ENCODE results near the gene WDR70.
A peak's percentile ranks its signal among the peaks of the same experiment; 100 is the strongest.

Gene WDR70

DNA sequence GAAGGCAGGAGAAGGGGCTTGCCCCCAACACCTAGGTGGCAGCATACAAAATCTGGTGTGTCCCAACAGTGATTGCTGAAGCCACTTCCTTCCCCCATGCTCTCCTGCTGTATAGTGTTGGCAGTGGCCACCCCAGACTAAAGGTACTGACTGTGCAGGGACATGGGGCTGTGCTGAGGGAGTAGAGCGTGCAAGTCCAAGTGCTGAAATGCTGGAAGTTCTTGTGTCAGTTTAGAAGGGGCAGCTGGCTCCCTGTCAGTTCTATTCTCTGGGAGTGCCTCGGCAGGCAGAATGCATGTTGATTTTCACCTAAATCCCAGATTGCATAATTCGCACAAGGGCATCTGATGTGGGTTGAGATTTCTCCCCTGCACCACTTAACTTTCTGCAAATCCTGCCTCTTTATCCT lies 392.1 kb downstream of the WDR70 start:
- no peak for TF ChIP-seq ZC3H10 (CRISPR knock-in tag; IDR thresholded peaks at IDR 0.05)
- TF ChIP-seq ZNF70 (CRISPR knock-in tag; IDR thresholded peaks at IDR 0.05), result no peak
- TF ChIP-seq, protein P1, sequence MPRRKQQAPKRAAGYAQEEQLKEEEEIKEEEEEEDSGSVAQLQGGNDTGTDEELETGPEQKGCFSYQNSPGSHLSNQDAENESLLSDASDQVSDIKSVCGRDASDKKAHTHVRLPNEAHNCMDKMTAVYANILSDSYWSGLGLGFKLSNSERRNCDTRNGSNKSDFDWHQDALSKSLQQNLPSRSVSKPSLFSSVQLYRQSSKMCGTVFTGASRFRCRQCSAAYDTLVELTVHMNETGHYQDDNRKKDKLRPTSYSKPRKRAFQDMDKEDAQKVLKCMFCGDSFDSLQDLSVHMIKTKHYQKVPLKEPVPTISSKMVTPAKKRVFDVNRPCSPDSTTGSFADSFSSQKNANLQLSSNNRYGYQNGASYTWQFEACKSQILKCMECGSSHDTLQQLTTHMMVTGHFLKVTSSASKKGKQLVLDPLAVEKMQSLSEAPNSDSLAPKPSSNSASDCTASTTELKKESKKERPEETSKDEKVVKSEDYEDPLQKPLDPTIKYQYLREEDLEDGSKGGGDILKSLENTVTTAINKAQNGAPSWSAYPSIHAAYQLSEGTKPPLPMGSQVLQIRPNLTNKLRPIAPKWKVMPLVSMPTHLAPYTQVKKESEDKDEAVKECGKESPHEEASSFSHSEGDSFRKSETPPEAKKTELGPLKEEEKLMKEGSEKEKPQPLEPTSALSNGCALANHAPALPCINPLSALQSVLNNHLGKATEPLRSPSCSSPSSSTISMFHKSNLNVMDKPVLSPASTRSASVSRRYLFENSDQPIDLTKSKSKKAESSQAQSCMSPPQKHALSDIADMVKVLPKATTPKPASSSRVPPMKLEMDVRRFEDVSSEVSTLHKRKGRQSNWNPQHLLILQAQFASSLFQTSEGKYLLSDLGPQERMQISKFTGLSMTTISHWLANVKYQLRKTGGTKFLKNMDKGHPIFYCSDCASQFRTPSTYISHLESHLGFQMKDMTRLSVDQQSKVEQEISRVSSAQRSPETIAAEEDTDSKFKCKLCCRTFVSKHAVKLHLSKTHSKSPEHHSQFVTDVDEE (CRISPR knock-in tag; IDR thresholded peaks at IDR 0.05), result no peak
- TF ChIP-seq RARB (CRISPR knock-in tag; IDR thresholded peaks at IDR 0.05), result no peak
- no peak for TF ChIP-seq OSR1 (CRISPR knock-in tag; IDR thresholded peaks at IDR 0.05)
- TF ChIP-seq CSRNP3 (CRISPR knock-in tag; IDR thresholded peaks at IDR 0.05), result no peak
- TF ChIP-seq TOX (CRISPR knock-in tag; IDR thresholded peaks at IDR 0.05; ENCODE audit: borderline replicate concordance), result no peak
- no peak for TF ChIP-seq BACH2 (CRISPR knock-in tag; IDR thresholded peaks at IDR 0.05; ENCODE audit: borderline replicate concordance)
- TF ChIP-seq ARNTL (CRISPR knock-in tag; IDR thresholded peaks at IDR 0.05; ENCODE audit: borderline replicate concordance, low read depth), result no peak
- no peak for TF ChIP-seq ZFP30 (CRISPR knock-in tag; IDR thresholded peaks at IDR 0.05)
- TF ChIP-seq ZFP3 (CRISPR knock-in tag; IDR thresholded peaks at IDR 0.05), result no peak
- TF ChIP-seq, protein P2, sequence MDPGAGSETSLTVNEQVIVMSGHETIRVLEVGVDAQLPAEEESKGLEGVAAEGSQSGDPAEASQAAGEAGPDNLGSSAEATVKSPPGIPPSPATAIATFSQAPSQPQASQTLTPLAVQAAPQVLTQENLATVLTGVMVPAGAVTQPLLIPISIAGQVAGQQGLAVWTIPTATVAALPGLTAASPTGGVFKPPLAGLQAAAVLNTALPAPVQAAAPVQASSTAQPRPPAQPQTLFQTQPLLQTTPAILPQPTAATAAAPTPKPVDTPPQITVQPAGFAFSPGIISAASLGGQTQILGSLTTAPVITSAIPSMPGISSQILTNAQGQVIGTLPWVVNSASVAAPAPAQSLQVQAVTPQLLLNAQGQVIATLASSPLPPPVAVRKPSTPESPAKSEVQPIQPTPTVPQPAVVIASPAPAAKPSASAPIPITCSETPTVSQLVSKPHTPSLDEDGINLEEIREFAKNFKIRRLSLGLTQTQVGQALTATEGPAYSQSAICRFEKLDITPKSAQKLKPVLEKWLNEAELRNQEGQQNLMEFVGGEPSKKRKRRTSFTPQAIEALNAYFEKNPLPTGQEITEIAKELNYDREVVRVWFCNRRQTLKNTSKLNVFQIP (CRISPR knock-in tag; IDR thresholded peaks at IDR 0.05; ENCODE audit: borderline replicate concordance, low read depth), result no peak
- TF ChIP-seq TCF4 (CRISPR knock-in tag; IDR thresholded peaks at IDR 0.05; ENCODE audit: borderline replicate concordance), result no peak
- no peak for TF ChIP-seq ESRRG (CRISPR knock-in tag; IDR thresholded peaks at IDR 0.05)
- no peak for TF ChIP-seq PPARA (CRISPR knock-in tag; IDR thresholded peaks at IDR 0.05; ENCODE audit: borderline replicate concordance)
- no peak for TF ChIP-seq ZNF565 (CRISPR knock-in tag; conservative IDR thresholded peaks at IDR 0.05; ENCODE audit: low read depth)
- ATAC-seq, result peak; percentile 70

DNA sequence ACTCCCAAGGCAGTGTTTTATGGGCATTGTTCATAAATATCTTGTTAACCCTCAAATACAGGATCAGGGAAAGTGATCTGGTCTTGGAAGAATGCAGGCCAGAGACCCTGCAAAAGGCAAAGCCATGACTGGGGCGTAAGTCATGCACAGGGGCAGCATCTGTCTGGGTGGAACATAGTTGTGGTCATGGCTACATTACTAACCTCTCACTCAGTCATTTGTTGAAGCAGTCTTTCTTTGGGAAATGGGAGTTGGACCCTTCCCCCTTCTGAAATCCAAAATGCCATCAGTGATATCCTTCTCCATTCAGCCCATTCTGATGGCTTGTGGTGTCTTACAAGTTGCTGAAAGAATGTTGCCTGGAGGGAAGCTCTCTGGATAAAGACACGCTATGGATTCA lies 392.6 kb downstream of the WDR70 start:
- TF ChIP-seq TCF4 (CRISPR knock-in tag; IDR thresholded peaks at IDR 0.05; ENCODE audit: borderline replicate concordance) (no peak), ISL1 (CRISPR knock-in tag; IDR thresholded peaks at IDR 0.05) (no peak), TOX (CRISPR knock-in tag; IDR thresholded peaks at IDR 0.05; ENCODE audit: borderline replicate concordance) (no peak), ZC3H10 (CRISPR knock-in tag; IDR thresholded peaks at IDR 0.05) (no peak), CSRNP3 (CRISPR knock-in tag; IDR thresholded peaks at IDR 0.05) (no peak), ZNF8 (CRISPR knock-in tag; IDR thresholded peaks at IDR 0.05) (no peak), BACH2 (CRISPR knock-in tag; IDR thresholded peaks at IDR 0.05; ENCODE audit: borderline replicate concordance) (no peak), ARNTL (CRISPR knock-in tag; IDR thresholded peaks at IDR 0.05; ENCODE audit: borderline replicate concordance, low read depth) (no peak), SNAI2 (CRISPR knock-in tag; IDR thresholded peaks at IDR 0.05) (no peak), ZNF70 (CRISPR knock-in tag; IDR thresholded peaks at IDR 0.05) (no peak), RARB (CRISPR knock-in tag; IDR thresholded peaks at IDR 0.05) (no peak), ESRRG (CRISPR knock-in tag; IDR thresholded peaks at IDR 0.05) (no peak), OSR1 (CRISPR knock-in tag; IDR thresholded peaks at IDR 0.05) (no peak), CSDC2 (CRISPR knock-in tag; IDR thresholded peaks at IDR 0.05) (no peak), ZNF565 (CRISPR knock-in tag; conservative IDR thresholded peaks at IDR 0.05; ENCODE audit: low read depth) (no peak), ZFP30 (CRISPR knock-in tag; IDR thresholded peaks at IDR 0.05) (no peak)
- TF ChIP-seq, protein P1 (CRISPR knock-in tag; IDR thresholded peaks at IDR 0.05), result no peak
- TF ChIP-seq, protein P2 (CRISPR knock-in tag; IDR thresholded peaks at IDR 0.05; ENCODE audit: borderline replicate concordance, low read depth), result no peak
- TF ChIP-seq, protein P3, sequence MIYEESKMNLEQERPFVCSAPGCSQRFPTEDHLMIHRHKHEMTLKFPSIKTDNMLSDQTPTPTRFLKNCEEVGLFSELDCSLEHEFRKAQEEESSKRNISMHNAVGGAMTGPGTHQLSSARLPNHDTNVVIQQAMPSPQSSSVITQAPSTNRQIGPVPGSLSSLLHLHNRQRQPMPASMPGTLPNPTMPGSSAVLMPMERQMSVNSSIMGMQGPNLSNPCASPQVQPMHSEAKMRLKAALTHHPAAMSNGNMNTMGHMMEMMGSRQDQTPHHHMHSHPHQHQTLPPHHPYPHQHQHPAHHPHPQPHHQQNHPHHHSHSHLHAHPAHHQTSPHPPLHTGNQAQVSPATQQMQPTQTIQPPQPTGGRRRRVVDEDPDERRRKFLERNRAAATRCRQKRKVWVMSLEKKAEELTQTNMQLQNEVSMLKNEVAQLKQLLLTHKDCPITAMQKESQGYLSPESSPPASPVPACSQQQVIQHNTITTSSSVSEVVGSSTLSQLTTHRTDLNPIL (CRISPR knock-in tag; IDR thresholded peaks at IDR 0.05; ENCODE audit: low read depth), result no peak
- ATAC-seq, result peak; percentile 96
